IMR-90 (cell line): ENCODE results near the gene PHF21B. TPM values are rescaled to one million over a fixed set of nuclear protein-coding genes. Genes with fewer than 3 reads are reported as not detected.

Experiments used
- ATAC-seq: fragments of 200-7000 bp; cut with Tn5 transposase; 2 replicates; pipeline ENCODE4 v1.9.1; 2020; ENCODE audit warnings: low read depth, mild to moderate bottlenecking, moderate library complexity
- BruUV-seq: library from RNA; stranded (reverse); fragments of 400-500 nt; replicated peaks from 2 replicates; lab custom pipeline; 2021; lab: Mats Ljungman, UMichigan
- CTCF ChIA-PET: fragments of 300-600 bp; formaldehyde crosslinking; extraction: SDS; loops from one replicate; lab custom pipeline; 2021; ENCODE audit warnings: antibody characterized with exemption; lab: Yijun Ruan, JAX
- POLR2A ChIA-PET: fragments of 300-600 bp; sonication (Branson Sonifier 250); formaldehyde crosslinking; loops from one replicate; lab custom pipeline; 2022; ENCODE audit warnings: antibody characterized with exemption; ENCODE audit not compliant: unreplicated experiment; lab: Charles Lee
- DNase-seq: peaks from one replicate; pipeline ENCODE4 v3.0.0; 2013
- H2AFZ ChIP-seq: replicated peaks from 2 replicates; pipeline ENCODE3; 2013; ENCODE audit warnings: low read length, mild to moderate bottlenecking; ENCODE audit not compliant: poor library complexity
- H2AK5ac ChIP-seq: 2 replicates; pipeline ENCODE4 v1.6.1; 2013; ENCODE audit warnings: low read depth, low read length, inconsistent platforms
- H2AK9ac ChIP-seq: replicated peaks from 2 replicates; pipeline ENCODE3; 2013; ENCODE audit warnings: mild to moderate bottlenecking, low read depth, low read length, moderate library complexity; ENCODE audit not compliant: poor library complexity
- H2BK120ac ChIP-seq: 2 replicates; pipeline ENCODE4 v1.6.1; 2013; ENCODE audit warnings: low read depth, low read length, inconsistent platforms
- H2BK15ac ChIP-seq: 3 replicates; pipeline ENCODE4 v1.6.1; 2013; ENCODE audit warnings: low read depth, low read length, inconsistent platforms
- H2BK20ac ChIP-seq: 2 replicates; pipeline ENCODE4 v1.6.1; 2013; ENCODE audit warnings: low read depth, mild to moderate bottlenecking, inconsistent platforms, low read length, moderate library complexity
- H2BK5ac ChIP-seq: 2 replicates; pipeline ENCODE4 v1.6.1; 2013; ENCODE audit warnings: mild to moderate bottlenecking, low read depth, low read length, inconsistent platforms; ENCODE audit not compliant: poor library complexity, severe bottlenecking
- H3K14ac ChIP-seq: replicated peaks from 2 replicates; pipeline ENCODE4 v1.6.1; 2013; ENCODE audit warnings: low read depth, low read length, inconsistent platforms
- H3K18ac ChIP-seq: 2 replicates; pipeline ENCODE4 v1.6.1; 2013; ENCODE audit warnings: low read depth, low read length, control low read depth
- H3K23ac ChIP-seq: 2 replicates; pipeline ENCODE4 v1.6.1; 2013; ENCODE audit warnings: low read depth, low read length, inconsistent platforms
- H3K27ac ChIP-seq: 2 replicates; pipeline ENCODE4 v1.5.1; 2013; ENCODE audit warnings: mild to moderate bottlenecking, control low read depth, low read length; ENCODE audit not compliant: insufficient read depth
- H3K27me3 ChIP-seq: 2 replicates; pipeline ENCODE4 v1.6.1; 2013; ENCODE audit warnings: low read length; ENCODE audit not compliant: control insufficient read depth, insufficient read depth
- H3K36me3 ChIP-seq: 2 replicates; pipeline ENCODE4 v1.6.1; 2013; ENCODE audit warnings: low read length, mixed read lengths; ENCODE audit not compliant: control insufficient read depth, insufficient read depth
- H3K4ac ChIP-seq: 2 replicates; pipeline ENCODE4 v1.6.1; 2013; ENCODE audit warnings: low read depth, low read length, inconsistent platforms
- H3K4me1 ChIP-seq: 2 replicates; pipeline ENCODE4 v1.6.1; 2013; ENCODE audit warnings: low read length, mixed read lengths; ENCODE audit not compliant: control insufficient read depth, insufficient read depth
- H3K4me2 ChIP-seq: 2 replicates; pipeline ENCODE4 v1.6.1; 2013; ENCODE audit warnings: low read depth, mild to moderate bottlenecking, control low read depth, low read length, moderate library complexity
- H3K4me3 ChIP-seq: 2 replicates; pipeline ENCODE4 v1.5.1; 2013; ENCODE audit warnings: low read depth, mild to moderate bottlenecking, control low read depth, low read length, moderate library complexity; ENCODE audit not compliant: insufficient read depth
- H3K56ac ChIP-seq: 2 replicates; pipeline ENCODE4 v1.6.1; 2013; ENCODE audit warnings: low read length, inconsistent platforms; ENCODE audit not compliant: insufficient read depth; ENCODE audit errors: extremely low read depth
- H3K79me1 ChIP-seq, 2 experiments: 2 replicates each; pipeline ENCODE4 v1.6.1; 2013; ENCODE audit warnings: low read length in 2 of 2, inconsistent platforms in 1 of 2, low read depth in 1 of 2
- H3K9ac ChIP-seq: 2 replicates; pipeline ENCODE4 v1.6.1; 2013; ENCODE audit warnings: low read depth, low read length, control low read depth
- H3K9me1 ChIP-seq: 2 replicates; pipeline ENCODE4 v1.6.1; 2013; ENCODE audit warnings: low read length, inconsistent platforms; ENCODE audit not compliant: insufficient read depth
- H3K9me3 ChIP-seq: 2 replicates; pipeline ENCODE4 v1.6.1; 2013; ENCODE audit warnings: low read length; ENCODE audit not compliant: control insufficient read depth, insufficient read depth
- H4K20me1 ChIP-seq: 2 replicates; pipeline ENCODE4 v1.6.1; 2013; ENCODE audit warnings: low read length, inconsistent platforms; ENCODE audit not compliant: insufficient read depth
- H4K5ac ChIP-seq: 2 replicates; pipeline ENCODE4 v1.6.1; 2013; ENCODE audit warnings: mild to moderate bottlenecking, low read depth, low read length, control low read depth
- H4K8ac ChIP-seq, 2 experiments: 2 replicates each; pipeline ENCODE4 v1.6.1; 2013; ENCODE audit warnings: low read depth in 2 of 2, low read length in 2 of 2, control low read depth in 1 of 2, inconsistent platforms in 1 of 2
- H4K91ac ChIP-seq: 2 replicates; pipeline ENCODE4 v1.6.1; 2013; ENCODE audit warnings: low read depth, low read length, inconsistent platforms; ENCODE audit not compliant: insufficient read depth
- BHLHE40 ChIP-seq: fragments of 150-350 bp; IDR thresholded peaks from 2 replicates; pipeline ENCODE4 v1.6.1; 2016; ENCODE audit warnings: mild to moderate bottlenecking, low read depth, low read length
- MAFK ChIP-seq: IDR thresholded peaks from 2 replicates; pipeline ENCODE4 v1.6.1; 2012; ENCODE audit warnings: low read depth, low read length, improper control_type of control experiment
- MAZ ChIP-seq: IDR thresholded peaks from 2 replicates; pipeline ENCODE4 v1.6.1; 2012; ENCODE audit warnings: low read depth, mild to moderate bottlenecking, low read length, improper control_type of control experiment, moderate library complexity, borderline replicate concordance
- MXI1 ChIP-seq: IDR thresholded peaks from 2 replicates; pipeline ENCODE4 v1.6.1; 2012; ENCODE audit warnings: low read depth, mild to moderate bottlenecking, low read length, moderate library complexity, borderline replicate concordance
- NFE2L2 ChIP-seq: fragments of 150-350 bp; IDR thresholded peaks from 2 replicates; pipeline ENCODE4 v1.6.1; 2016; ENCODE audit warnings: low read depth, mild to moderate bottlenecking, low read length
- POLR2A ChIP-seq: IDR thresholded peaks from 2 replicates; pipeline ENCODE4 v1.6.1; 2012; ENCODE audit warnings: mild to moderate bottlenecking, low read depth, low read length
- RAD21 ChIP-seq: IDR thresholded peaks from 2 replicates; pipeline ENCODE4 v1.6.1; 2012; ENCODE audit warnings: low read length, improper control_type of control experiment
- RCOR1 ChIP-seq: IDR thresholded peaks from 2 replicates; pipeline ENCODE4 v1.6.1; 2012; ENCODE audit warnings: mild to moderate bottlenecking, low read length, improper control_type of control experiment; ENCODE audit not compliant: insufficient replicate concordance
- SMC3 ChIP-seq: fragments of 150-350 bp; IDR thresholded peaks from 2 replicates; pipeline ENCODE4 v1.6.1; 2016; ENCODE audit warnings: low read depth, mild to moderate bottlenecking, antibody characterized with exemption, low read length, moderate library complexity
- WGBS, 2 experiments: methylation state at CpG; one replicate each; pipeline versions ENCODE4 v1.1.5 to v1.1.7; 2013; ENCODE audit warnings: missing lambda C conversion rate in 2 of 2; ENCODE audit not compliant: insufficient read length in 1 of 2; ENCODE audit errors: extremely low coverage in 2 of 2; 5-methylcytosine and 5-hydroxymethylcytosine counted together
- dilution Hi-C: fragments of 300-500 bp; cut with HindIII; formaldehyde crosslinking; loops from one replicate; pipeline ENCODE4 v1.14.3; 2018; ENCODE audit warnings: low sequenced_read_pairs; ENCODE audit not compliant: unreplicated experiment
- in situ Hi-C: fragments of 300-500 bp; cut with MboI; formaldehyde crosslinking; loops from 3 replicates; pipeline ENCODE4 v1.14.3; 2019; ENCODE audit warnings: low sequenced_read_pairs, inconsistent platforms, mixed read lengths
- intact Hi-C: fragments of 100-400 bp; cut with micrococcal nuclease; formaldehyde crosslinking; loops from 2 replicates; pipeline ENCODE4 v1.10.0; 2022
- polyA plus RNA-seq, 3 experiments: library from polyadenylated mRNA; depleted of rRNA; stranded (reverse); fragments of >200 nt; gene quantifications; 2 replicates each; pipeline ENCODE4 v1.2.3, GENCODE V29; 2012; ENCODE audit warnings: low replicate concordance in 1 of 3
- total RNA-seq: library from RNA; depleted of rRNA; stranded (reverse); fragments of >200 nt; gene quantifications from 2 replicates; pipeline ENCODE4 v1.2.3, GENCODE V29; 2012
- TF ChIP-seq, protein P1 (sequence below): fragments of 150-350 bp; IDR thresholded peaks from 2 replicates; pipeline ENCODE4 v1.6.1; 2017; ENCODE audit warnings: mild to moderate bottlenecking, antibody characterized with exemption, low read length, low read depth
- TF ChIP-seq, protein P2 (sequence below): fragments of 150-350 bp; IDR thresholded peaks from 2 replicates; pipeline ENCODE4 v1.6.1; 2016; ENCODE audit warnings: low read depth, mild to moderate bottlenecking, low read length, moderate library complexity, borderline replicate concordance
- TF ChIP-seq, protein P3 (sequence below): conservative IDR thresholded peaks from 2 replicates; pipeline ENCODE4 v1.5.1; 2012; ENCODE audit warnings: mild to moderate bottlenecking, low read depth, low read length, improper control_type of control experiment

PHF21B gene
- total and polyA plus RNA-seq, 2 of the 4 experiments (the other 2 are of a cell fraction) = 0.02 TPM; not detected in 1

DNA sequence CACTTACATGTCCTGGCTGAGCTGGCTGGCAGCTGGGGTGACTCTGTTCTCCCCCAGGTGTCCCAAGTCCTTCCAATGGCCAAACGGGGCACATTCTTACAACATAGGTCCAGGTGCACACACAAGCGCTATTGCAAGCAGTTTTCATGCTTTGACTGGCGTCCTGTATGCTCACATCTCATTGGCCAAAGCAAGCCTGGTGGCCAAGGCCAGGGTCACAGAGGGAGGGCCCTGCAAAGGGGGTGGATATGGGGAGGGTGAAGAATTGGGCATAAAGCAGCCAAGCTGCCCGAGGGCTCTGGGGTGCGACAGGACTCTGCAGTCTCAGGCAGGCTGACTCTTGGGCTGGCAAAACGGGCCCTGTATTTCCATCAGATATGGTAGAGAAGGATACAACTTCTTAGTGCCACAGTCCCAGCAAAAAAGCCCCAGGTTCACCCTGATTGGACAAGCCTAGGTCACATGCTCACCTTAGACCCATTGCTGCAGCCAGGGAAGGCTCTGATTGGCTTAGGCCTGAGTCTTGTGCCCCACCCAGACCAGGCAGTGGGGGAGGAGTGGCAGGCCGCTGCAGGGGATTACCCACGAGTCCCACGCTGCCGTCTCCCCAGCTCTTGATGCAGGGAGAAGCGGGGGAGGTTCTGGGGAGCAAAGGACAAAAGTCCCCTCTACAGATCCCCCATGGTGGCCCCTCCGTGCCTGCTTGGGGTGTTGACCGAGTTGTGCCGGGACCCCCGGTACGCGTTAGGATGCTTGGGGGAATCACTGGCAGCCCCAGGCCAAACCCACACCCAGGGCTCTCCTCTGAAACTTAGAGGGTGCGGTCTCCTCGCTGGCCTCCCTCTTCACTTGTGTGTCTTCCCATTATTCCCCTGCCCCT, 146.6 kb downstream of the PHF21B start (continued):
- no peak for TF ChIP-seq SMC3

DNA sequence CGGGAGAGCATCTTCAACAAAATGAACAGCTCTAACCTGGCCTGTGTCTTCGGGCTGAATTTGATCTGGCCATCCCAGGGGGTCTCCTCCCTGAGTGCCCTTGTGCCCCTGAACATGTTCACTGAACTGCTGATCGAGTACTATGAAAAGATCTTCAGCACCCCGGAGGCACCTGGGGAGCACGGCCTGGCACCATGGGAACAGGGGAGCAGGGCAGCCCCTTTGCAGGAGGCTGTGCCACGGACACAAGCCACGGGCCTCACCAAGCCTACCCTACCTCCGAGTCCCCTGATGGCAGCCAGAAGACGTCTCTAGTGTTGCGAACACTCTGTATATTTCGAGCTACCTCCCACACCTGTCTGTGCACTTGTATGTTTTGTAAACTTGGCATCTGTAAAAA, 147.5 kb downstream of the PHF21B start:
- no peak overlapping the region for H3K56ac ChIP-seq
- H3K79me1 ChIP-seq = no peaks in the 10 kb centered on the region
- no peaks in the 10 kb centered on the region for H3K4me1 ChIP-seq
- H3K9me1 ChIP-seq = no peaks in the 10 kb centered on the region
- no peaks in the 10 kb centered on the region for H3K9me3 ChIP-seq
- 67% methylated on average over 4 of the region's 11 CpGs; no CpG with 5 or more reads in 1 of the 2 experiments for WGBS, 2 experiments
- H2BK20ac ChIP-seq = no peak overlapping the region
- ChIA-PET CTCF (no interaction called here), POLR2A (no interaction called here)
- DNase-seq (no peak), ATAC-seq (no peak)
- H3K4ac ChIP-seq = no peak overlapping the region
- H3K36me3 ChIP-seq = no peaks in the 10 kb centered on the region
- H2BK120ac ChIP-seq = no peak overlapping the region
- H3K27ac ChIP-seq = no peak overlapping the region
- no peak overlapping the region for H3K9ac ChIP-seq
- H2AFZ ChIP-seq = no peak overlapping the region
- H3K4me2 ChIP-seq = no peak overlapping the region
- BruUV-seq = no TSS peak
- no peak overlapping the region for H2AK9ac ChIP-seq
- H4K5ac ChIP-seq = no peak overlapping the region
- no peak overlapping the region for H3K4me3 ChIP-seq
- no peak overlapping the region for H3K23ac ChIP-seq
- no peaks in the 10 kb centered on the region for H4K20me1 ChIP-seq
- H4K8ac ChIP-seq = no peak overlapping the region
- H2BK15ac ChIP-seq = no peak overlapping the region
- no peaks in the 10 kb centered on the region; the same call in 1 of the 2 replicates for H3K27me3 ChIP-seq
- no peak overlapping the region for H3K14ac ChIP-seq
- no peak overlapping the region for H2BK5ac ChIP-seq
- intact Hi-C loops (no loop called here), dilution Hi-C loops (no loop called here), in situ Hi-C loops (no loop called here)
- H3K18ac ChIP-seq = no peak overlapping the region
- H4K91ac ChIP-seq = no peak overlapping the region
- no peak overlapping the region for H2AK5ac ChIP-seq
- TF ChIP-seq SMC3 (no peak), RAD21 (no peak), MAZ (no peak), RCOR1 (no peak), BHLHE40 (no peak), MAFK (no peak), MXI1 (no peak), POLR2A (no peak), NFE2L2 (no peak)
- TF ChIP-seq, protein P1, sequence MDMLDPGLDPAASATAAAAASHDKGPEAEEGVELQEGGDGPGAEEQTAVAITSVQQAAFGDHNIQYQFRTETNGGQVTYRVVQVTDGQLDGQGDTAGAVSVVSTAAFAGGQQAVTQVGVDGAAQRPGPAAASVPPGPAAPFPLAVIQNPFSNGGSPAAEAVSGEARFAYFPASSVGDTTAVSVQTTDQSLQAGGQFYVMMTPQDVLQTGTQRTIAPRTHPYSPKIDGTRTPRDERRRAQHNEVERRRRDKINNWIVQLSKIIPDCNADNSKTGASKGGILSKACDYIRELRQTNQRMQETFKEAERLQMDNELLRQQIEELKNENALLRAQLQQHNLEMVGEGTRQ = no peak
- TF ChIP-seq, protein P2, sequence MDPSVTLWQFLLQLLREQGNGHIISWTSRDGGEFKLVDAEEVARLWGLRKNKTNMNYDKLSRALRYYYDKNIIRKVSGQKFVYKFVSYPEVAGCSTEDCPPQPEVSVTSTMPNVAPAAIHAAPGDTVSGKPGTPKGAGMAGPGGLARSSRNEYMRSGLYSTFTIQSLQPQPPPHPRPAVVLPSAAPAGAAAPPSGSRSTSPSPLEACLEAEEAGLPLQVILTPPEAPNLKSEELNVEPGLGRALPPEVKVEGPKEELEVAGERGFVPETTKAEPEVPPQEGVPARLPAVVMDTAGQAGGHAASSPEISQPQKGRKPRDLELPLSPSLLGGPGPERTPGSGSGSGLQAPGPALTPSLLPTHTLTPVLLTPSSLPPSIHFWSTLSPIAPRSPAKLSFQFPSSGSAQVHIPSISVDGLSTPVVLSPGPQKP = no peak
- TF ChIP-seq, protein P3, sequence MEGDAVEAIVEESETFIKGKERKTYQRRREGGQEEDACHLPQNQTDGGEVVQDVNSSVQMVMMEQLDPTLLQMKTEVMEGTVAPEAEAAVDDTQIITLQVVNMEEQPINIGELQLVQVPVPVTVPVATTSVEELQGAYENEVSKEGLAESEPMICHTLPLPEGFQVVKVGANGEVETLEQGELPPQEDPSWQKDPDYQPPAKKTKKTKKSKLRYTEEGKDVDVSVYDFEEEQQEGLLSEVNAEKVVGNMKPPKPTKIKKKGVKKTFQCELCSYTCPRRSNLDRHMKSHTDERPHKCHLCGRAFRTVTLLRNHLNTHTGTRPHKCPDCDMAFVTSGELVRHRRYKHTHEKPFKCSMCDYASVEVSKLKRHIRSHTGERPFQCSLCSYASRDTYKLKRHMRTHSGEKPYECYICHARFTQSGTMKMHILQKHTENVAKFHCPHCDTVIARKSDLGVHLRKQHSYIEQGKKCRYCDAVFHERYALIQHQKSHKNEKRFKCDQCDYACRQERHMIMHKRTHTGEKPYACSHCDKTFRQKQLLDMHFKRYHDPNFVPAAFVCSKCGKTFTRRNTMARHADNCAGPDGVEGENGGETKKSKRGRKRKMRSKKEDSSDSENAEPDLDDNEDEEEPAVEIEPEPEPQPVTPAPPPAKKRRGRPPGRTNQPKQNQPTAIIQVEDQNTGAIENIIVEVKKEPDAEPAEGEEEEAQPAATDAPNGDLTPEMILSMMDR = no peak
